NAMALWA (cell line): ENCODE data around the gene UBL7.
A peak's percentile ranks its signal among the peaks of the same experiment; 100 is the strongest.

Source experiments
- DNase-seq: peaks from one replicate; pipeline ENCODE4 v3.0.0-alpha.2; 2015; ENCODE audit warnings: low spot score

Gene UBL7

GRCh38 chr15:74441248-74441941 is 19.6 kb downstream of the UBL7 start:
- DNase-seq, result no peak

GRCh38 chr15:74438721-74439316 is 22.1 kb downstream of the UBL7 start:
- DNase-seq, result peak; percentile 88

GRCh38 chr15:74438206-74438605 is 22.8 kb downstream of the UBL7 start:
- no peak for DNase-seq

GRCh38 chr15:74434263-74435136 is 26.5 kb downstream of the UBL7 start:
- no peak for DNase-seq

- DNase-seq, result peak; percentile 80
Measured at GRCh38 chr15:74433592-74434262, 27.2 kb downstream of the UBL7 start, which contains the start of gene SEMA7A. Gene SEMA7A, minus strand, starts transcription at chr15:74433958. Its CDS starts 40 bp downstream, at chr15:74433918.

- no peak for DNase-seq
Measured at GRCh38 chr15:74432968-74433591, 27.9 kb downstream of the UBL7 start.

GRCh38 chr15:74432271-74432967 is 28.5 kb downstream of the UBL7 start:
- DNase-seq, result no peak

- no peak for DNase-seq
Measured at GRCh38 chr15:74431645-74432044, 29.3 kb downstream of the UBL7 start.

GRCh38 chr15:74431116-74431515 is 29.8 kb downstream of the UBL7 start:
- DNase-seq, result no peak

GRCh38 chr15:74430510-74430951 is 30.4 kb downstream of the UBL7 start:
- DNase-seq, result no peak

GRCh38 chr15:74429781-74430400 is 31.1 kb downstream of the UBL7 start:
- no peak for DNase-seq

- no peak for DNase-seq
Measured at GRCh38 chr15:74428970-74429780, 31.8 kb downstream of the UBL7 start.

GRCh38 chr15:74428442-74428787 is 32.5 kb downstream of the UBL7 start:
- DNase-seq, result no peak

GRCh38 chr15:74427607-74428441 is 33.1 kb downstream of the UBL7 start:
- no peak for DNase-seq

GRCh38 chr15:74426404-74427281 is 34.3 kb downstream of the UBL7 start:
- no peak for DNase-seq

GRCh38 chr15:74425630-74426029 is 35.3 kb downstream of the UBL7 start:
- DNase-seq, result no peak

- no peak for DNase-seq
Measured at GRCh38 chr15:74424901-74425528, 35.9 kb downstream of the UBL7 start.
